HL-60 (cell line): ENCODE data around the gene C14orf132.

ENCODE experiments used
- DNase-seq, 2 experiments: peaks; one replicate each; pipeline ENCODE4 v3.0.0-alpha.2; 2010 to 2020; ENCODE audit warnings: low read depth in 1 of 2, low spot score in 1 of 2
- H3K27ac ChIP-seq: fragments of 250-450 bp; sonication (Bioruptor Pico); replicated peaks from 2 replicates; pipeline ENCODE4 v1.5.1; 2020; ENCODE audit warnings: mild to moderate bottlenecking, moderate library complexity
- H3K27me3 ChIP-seq: fragments of 250-450 bp; sonication (Bioruptor Pico); 2 replicates; pipeline ENCODE4 v1.5.1; 2021; ENCODE audit warnings: mild to moderate bottlenecking, moderate library complexity; ENCODE audit not compliant: insufficient read depth, poor library complexity, severe bottlenecking
- H3K4me3 ChIP-seq: replicated peaks from 2 replicates; pipeline ENCODE4 v1.5.1; 2011; ENCODE audit warnings: mild to moderate bottlenecking, control low read depth, low read length; ENCODE audit not compliant: insufficient read depth
- GABPA ChIP-seq: IDR thresholded peaks from 2 replicates; pipeline ENCODE4 v1.6.1; 2012; ENCODE audit warnings: low read depth
- POLR2AphosphoS5 ChIP-seq: IDR thresholded peaks from 2 replicates; pipeline ENCODE4 v1.6.1; 2012; ENCODE audit warnings: low read depth
- SPI1 ChIP-seq: IDR thresholded peaks from 2 replicates; pipeline ENCODE4 v1.6.1; 2012; ENCODE audit warnings: low read depth, mild to moderate bottlenecking, borderline replicate concordance
- TF ChIP-seq, protein P1 (sequence below): IDR thresholded peaks from 2 replicates; pipeline ENCODE4 v1.6.1; 2012; ENCODE audit warnings: low read depth; ENCODE audit not compliant: insufficient replicate concordance
- TF ChIP-seq, protein P2 (sequence below): IDR thresholded peaks from one replicate; pipeline ENCODE4 v1.5.1; 2011; ENCODE audit warnings: low read length, control low read depth, inconsistent platforms; ENCODE audit not compliant: insufficient read depth

The C14orf132 gene

DNA sequence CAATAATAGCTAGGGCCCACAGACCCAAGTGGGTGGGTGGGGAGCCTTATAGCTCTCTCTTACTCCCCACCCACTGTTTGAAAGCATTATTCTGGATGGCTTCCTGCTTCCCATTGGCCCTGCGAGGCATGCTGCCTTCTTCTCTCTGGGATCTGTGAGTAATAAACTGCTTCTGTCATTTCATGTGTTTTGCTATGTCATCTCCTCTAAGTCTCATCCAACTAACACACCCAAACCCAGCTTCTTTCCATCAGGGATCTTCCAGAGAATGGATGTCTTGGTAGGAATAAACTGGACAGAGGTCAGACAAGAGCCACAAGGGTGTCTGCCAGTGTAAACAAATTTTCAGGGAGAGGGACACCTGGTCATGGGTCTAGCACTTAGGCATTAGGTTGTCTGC, 99.1 kb downstream of the C14orf132 start:
- no peaks in the 10 kb centered on the region for H3K27me3 ChIP-seq
- no peak for DNase-seq
- no peak overlapping the region for H3K4me3 ChIP-seq
- H3K27ac ChIP-seq = no peak overlapping the region
- TF ChIP-seq GABPA (no peak), SPI1 (no peak), POLR2AphosphoS5 (no peak)
- TF ChIP-seq, protein P1, sequence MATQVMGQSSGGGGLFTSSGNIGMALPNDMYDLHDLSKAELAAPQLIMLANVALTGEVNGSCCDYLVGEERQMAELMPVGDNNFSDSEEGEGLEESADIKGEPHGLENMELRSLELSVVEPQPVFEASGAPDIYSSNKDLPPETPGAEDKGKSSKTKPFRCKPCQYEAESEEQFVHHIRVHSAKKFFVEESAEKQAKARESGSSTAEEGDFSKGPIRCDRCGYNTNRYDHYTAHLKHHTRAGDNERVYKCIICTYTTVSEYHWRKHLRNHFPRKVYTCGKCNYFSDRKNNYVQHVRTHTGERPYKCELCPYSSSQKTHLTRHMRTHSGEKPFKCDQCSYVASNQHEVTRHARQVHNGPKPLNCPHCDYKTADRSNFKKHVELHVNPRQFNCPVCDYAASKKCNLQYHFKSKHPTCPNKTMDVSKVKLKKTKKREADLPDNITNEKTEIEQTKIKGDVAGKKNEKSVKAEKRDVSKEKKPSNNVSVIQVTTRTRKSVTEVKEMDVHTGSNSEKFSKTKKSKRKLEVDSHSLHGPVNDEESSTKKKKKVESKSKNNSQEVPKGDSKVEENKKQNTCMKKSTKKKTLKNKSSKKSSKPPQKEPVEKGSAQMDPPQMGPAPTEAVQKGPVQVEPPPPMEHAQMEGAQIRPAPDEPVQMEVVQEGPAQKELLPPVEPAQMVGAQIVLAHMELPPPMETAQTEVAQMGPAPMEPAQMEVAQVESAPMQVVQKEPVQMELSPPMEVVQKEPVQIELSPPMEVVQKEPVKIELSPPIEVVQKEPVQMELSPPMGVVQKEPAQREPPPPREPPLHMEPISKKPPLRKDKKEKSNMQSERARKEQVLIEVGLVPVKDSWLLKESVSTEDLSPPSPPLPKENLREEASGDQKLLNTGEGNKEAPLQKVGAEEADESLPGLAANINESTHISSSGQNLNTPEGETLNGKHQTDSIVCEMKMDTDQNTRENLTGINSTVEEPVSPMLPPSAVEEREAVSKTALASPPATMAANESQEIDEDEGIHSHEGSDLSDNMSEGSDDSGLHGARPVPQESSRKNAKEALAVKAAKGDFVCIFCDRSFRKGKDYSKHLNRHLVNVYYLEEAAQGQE = no peak
- TF ChIP-seq, protein P2, sequence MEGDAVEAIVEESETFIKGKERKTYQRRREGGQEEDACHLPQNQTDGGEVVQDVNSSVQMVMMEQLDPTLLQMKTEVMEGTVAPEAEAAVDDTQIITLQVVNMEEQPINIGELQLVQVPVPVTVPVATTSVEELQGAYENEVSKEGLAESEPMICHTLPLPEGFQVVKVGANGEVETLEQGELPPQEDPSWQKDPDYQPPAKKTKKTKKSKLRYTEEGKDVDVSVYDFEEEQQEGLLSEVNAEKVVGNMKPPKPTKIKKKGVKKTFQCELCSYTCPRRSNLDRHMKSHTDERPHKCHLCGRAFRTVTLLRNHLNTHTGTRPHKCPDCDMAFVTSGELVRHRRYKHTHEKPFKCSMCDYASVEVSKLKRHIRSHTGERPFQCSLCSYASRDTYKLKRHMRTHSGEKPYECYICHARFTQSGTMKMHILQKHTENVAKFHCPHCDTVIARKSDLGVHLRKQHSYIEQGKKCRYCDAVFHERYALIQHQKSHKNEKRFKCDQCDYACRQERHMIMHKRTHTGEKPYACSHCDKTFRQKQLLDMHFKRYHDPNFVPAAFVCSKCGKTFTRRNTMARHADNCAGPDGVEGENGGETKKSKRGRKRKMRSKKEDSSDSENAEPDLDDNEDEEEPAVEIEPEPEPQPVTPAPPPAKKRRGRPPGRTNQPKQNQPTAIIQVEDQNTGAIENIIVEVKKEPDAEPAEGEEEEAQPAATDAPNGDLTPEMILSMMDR = no peak

DNA sequence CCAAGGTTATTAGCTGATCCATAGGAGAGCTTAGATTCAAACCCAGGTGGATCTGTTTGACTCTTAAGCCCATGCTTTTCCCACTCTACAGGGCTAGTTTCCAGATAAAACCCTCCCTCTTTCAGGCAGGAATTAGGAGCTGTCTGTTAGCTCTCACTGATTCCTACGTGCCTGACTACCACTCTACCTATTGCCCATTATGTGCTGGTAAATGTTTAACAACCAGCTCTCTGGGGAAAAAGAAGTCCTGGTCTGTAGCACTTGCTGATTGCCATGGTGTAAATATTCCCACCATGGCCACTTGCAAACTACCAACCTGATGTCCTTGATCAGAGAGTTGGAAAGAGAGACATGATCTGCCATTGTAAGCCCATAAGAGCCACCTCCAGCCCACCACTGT, 100.0 kb downstream of the C14orf132 start:
- DNase-seq = no peak
- Histone ChIP-seq H3K27ac (no peak overlapping the region), H3K27me3 (no peaks in the 10 kb centered on the region), H3K4me3 (no peak overlapping the region)
- TF ChIP-seq GABPA = no peak
- TF ChIP-seq, protein P2 = no peak
- TF ChIP-seq, protein P1 = no peak
- no peak for TF ChIP-seq POLR2AphosphoS5
- TF ChIP-seq SPI1 = no peak

DNA sequence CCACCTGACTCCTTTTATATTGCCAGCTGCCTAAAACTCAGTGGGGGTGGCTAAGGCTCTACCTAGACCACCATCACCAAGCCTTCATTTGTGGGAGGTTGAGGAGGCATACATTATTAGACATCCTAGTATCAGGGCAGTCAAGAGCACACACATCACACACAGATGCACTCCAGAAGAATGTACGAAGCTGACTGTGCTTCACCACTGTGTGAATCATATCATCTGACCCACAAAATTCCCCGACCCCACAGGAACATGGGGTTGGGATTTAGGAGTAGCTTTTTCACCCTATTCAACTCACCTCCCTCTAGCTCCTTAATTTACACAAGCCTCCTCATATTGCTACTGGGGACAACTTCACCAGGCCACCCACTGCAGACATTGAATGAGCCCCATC, 100.7 kb downstream of the C14orf132 start:
- TF ChIP-seq POLR2AphosphoS5 (no peak), GABPA (no peak), SPI1 (no peak)
- TF ChIP-seq, protein P2 = no peak
- TF ChIP-seq, protein P1 = no peak
- DNase-seq = no peak
- H3K4me3 ChIP-seq = no peak overlapping the region
- H3K27ac ChIP-seq = no peak overlapping the region
- H3K27me3 ChIP-seq = no peaks in the 10 kb centered on the region
